ENCODE results near the gene PTGES3L.

The PTGES3L gene

DNA sequence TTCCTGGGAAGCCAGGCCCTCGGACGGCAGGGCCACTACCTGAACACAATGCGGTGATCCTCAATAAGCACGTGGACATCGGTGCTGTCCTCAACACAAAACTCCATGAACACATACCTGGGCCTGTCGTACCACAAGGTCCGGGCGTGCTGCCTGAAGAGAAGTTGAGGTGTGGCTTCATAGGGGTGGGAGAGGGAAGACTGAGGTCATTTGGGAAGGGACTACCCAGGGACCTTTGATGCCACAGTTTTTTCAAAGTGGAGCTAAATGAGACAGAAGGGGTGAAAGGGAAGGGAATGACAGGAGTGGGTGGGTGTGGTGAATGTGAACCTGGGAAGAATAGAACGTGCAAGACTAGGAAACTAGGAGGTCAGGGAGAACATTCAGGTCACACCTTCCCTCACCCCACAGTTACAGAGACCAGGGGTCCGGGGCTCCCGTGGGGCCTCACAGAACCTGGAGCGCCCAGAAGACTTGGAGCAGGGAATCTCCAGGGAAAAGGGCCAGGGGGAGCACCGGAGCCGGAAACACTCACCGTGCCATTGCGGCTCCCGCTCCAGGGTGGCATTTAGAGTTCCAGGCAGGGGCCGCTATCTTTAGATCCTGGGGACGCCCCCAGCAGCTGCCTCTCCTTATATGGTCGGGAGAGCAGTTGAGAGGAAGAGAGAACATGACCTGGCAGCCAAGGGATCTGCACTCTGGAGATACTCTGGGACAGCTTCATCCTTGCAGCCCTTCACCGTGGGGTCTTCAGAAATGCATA, at the start of gene PTGES3L:
Gene PTGES3L, minus strand, starts transcription at position 570 of the 763 bp plus-strand sequence. Its CDS starts 27 bp downstream, at position 543.
- no peak for DNase-seq

DNA sequence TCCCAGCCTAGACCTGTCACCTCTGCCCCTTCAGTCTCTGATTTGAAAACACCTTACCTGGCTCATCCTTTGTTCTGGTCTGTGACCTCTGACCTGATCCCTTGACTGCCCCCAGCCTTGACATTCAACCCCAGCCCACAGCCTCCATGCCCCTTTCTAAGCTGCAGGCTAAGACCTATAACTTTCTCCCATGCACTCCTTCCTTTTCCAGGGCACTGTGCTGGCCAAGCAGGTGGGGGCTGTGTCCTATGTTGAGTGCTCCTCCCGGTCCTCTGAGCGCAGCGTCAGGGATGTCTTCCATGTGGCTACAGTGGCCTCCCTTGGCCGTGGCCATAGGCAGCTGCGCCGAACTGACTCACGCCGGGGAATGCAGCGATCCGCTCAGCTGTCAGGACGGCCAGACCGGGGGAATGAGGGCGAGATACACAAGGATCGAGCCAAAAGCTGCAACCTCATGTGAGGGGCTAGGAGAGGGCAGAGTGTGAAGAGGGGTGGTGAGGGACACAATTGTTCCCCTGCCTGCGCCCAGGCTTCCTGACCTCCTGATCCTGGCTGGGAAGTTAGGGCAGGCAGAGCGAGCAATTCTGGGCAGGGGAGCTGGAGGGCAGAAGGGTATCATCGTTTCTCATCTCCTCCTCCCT, 48.5 kb upstream of the PTGES3L start:
- DNase-seq = no peak

DNA sequence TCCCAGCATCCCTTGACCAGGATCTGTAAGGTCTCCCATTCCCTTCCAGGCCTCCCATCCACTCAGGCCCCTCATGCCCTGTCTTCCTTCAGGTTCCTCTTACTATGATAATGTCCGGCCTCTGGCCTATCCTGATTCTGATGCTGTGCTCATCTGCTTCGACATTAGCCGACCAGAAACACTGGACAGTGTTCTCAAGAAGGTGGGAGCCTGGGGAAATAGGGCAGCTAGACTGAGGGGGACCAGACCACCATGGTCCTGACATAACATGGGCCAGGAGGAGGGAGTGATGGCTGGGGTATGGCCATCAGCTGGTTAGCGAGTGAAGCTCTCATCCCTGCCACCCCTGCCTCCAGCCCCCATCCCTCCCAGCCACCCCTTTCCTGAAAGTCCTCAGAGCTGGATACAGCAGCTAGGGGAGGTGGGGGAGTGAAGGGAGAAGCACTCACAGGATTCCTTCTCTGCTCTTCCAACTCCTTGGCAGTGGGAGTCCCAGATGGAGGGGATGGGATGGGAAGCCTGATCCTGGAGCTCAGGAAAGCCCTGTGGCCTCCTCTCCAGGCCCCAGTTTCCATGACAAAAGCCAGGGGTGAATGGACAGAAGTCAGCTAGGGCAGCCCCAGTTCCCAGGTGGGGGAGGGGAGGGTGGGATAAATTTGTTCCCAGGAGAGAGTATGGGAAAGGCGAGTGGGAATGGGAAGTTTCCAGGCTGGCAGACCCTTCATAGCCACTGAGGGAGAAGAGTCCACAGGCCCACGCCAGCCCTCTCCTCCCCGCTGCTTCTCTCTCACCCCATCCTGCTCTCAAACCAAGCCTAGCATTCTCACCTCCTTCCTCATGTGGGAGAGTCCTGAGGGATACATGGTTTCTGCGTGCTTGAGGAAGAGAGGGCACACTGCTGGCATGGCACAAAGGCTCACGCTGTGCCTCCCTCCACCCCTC, 47.5 kb upstream of the PTGES3L start:
- no peak for DNase-seq

DNA sequence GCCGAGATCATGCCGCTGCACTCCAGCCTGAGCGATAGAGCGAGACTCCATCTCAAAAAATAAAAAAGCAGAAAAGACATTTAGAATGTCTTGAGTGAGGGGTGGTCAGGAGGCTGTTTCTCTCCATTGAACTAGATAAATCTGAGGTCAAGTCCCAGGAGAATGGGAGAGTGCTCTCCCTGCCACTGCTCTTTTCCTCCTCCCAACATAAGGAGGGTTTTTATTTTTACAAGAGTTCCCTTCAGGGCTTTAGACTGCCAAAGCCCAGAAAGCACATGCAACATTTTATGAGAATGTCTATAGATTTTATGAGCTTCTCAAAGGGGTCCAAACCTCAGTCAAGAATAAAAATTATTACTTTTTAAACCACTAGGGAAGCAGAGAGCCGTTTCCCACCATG, 46.7 kb upstream of the PTGES3L start:
- no peak for DNase-seq

DNA sequence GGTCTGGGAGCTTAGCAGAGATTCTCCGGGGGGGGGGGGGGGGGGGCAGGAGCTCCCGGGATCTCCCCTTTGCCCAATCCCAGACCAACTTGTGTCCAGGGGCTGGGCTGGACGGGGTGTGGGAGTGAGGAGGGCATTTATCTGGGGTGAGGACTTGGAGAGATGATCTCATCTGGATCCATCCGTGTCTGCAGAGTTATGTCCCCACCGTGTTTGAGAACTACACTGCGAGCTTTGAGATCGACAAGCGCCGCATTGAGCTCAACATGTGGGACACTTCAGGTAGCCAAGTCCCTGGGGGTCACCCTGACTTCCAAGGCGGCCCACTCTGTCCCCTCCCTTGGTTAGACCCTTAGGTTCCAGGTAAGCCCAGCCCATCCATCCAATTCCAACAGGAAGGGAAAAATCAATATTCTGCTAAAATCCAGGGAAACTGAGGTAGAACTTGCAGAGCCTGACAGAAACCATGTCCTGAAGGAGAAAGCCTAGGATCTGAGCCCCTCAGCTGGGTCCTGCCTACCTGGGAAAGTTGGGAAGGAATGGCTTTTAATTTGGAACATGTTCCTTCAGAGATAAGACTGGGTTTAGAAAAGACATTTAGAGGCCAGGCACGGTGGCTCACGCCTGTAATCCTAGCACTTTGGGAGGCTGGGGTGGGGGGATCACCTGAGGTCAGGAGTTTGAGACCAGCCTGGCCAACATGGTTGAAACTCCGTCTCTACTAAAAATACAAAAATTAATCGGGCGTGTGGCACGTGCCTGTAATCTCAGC, 46.1 kb upstream of the PTGES3L start:
- DNase-seq = no peak

DNA sequence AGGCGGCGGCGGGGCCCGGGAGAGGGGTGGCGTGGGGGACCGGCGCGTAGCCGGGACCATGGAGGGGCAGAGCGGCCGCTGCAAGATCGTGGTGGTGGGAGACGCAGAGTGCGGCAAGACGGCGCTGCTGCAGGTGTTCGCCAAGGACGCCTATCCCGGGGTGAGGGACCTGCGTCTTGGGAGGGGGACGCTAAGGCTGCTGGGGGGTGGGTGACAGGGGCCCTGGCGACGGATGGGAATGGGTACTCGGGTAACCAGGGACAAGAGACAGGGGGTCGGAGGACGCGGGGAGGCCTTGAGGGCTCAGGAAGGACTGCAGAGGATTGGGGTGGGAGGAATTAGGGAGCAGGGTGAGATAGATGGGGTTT, 45.4 kb upstream of the PTGES3L start:
- no peak for DNase-seq

DNA sequence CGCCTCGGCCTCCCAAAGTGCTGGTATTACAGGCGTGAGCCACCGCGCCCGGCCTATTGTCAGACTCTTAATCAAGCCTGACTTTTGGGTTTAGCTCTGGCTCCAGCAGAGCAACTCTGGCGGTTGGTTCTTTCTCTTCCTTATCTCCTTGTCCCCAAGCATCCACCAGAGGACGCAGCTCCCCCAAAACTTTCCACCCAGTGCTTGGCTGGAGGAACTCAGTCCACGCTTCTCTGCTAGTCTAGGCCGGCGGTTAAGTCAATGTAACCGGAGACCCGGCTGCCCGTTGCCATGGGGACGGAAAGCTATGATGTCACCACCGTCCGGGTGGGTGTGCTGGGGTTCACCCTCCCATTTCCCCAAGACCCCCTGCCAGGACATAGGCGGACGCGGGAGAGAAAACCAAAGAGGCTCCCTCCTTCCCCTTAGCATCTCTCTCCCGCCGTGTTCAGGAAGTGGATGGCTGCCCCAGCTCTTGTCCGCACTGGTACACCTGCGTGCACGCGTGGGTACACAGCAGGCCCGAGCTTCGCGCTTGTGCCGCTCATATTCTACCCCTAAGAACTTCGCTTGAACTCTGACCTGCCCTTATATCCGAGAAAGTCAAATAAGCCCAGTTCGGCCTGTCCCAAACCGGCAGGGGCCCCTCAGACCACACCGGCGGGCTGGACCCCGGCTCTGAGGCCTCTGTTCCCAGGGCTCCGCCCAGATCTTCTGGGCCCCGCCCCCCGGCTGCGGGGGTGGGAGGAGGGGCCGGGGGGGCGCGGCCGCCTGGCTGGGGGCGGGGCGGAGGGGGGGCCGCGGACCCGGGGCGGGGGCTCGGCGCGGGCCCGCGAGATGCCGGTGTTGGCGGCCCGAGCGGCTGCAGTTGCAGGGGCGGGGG, 44.8 kb upstream of the PTGES3L start, which contains the start of gene RND2:
Gene RND2, plus strand, starts transcription at position 825 of the 883 bp plus-strand sequence. CDS start 117 bp downstream, outside the sequence.
- DNase-seq = peak; percentile 92

DNA sequence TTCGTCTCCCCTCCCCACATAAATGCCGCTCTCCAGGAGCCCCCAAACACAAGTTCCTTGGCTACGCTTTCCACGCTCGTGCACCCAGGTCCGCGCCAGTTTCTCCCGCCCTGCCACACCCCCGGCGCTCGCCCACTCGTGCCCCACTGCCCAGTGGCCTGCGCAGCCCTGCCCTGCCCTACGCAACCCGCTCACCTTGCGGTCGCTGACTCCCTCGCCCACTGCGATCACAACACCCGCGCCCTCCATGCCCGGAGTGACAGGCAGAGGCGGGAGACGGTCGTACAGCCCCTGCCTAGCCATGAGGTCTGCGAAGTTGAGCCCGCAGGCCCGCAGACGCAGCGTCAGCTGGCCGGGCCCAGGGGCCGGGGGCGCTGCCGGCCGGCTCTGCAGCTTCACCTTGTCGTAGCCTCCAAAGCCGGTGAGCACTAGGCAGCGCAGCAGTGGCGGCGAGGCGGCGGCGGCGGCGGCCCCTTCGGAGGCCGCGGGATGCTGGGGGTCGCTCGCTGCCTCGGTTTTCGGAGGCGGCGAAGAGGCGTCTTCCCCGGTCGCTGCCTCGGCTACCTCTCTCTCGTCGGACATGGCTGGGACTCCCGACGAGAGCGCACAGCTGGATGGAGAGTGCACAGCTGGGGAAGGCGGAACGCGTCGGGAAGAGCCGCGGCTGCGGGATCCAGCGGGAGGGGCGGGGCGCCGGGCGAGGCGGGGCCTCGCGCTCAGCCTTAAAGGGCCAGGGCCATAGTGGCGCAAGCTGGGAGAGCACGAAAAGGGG, 42.0 kb upstream of the PTGES3L start, which contains the start of gene VAT1:
Gene VAT1, minus strand, starts transcription at position 645 of the 772 bp plus-strand sequence. Its CDS starts 63 bp downstream, at position 582.
- peak; percentile 85 for DNase-seq

DNA sequence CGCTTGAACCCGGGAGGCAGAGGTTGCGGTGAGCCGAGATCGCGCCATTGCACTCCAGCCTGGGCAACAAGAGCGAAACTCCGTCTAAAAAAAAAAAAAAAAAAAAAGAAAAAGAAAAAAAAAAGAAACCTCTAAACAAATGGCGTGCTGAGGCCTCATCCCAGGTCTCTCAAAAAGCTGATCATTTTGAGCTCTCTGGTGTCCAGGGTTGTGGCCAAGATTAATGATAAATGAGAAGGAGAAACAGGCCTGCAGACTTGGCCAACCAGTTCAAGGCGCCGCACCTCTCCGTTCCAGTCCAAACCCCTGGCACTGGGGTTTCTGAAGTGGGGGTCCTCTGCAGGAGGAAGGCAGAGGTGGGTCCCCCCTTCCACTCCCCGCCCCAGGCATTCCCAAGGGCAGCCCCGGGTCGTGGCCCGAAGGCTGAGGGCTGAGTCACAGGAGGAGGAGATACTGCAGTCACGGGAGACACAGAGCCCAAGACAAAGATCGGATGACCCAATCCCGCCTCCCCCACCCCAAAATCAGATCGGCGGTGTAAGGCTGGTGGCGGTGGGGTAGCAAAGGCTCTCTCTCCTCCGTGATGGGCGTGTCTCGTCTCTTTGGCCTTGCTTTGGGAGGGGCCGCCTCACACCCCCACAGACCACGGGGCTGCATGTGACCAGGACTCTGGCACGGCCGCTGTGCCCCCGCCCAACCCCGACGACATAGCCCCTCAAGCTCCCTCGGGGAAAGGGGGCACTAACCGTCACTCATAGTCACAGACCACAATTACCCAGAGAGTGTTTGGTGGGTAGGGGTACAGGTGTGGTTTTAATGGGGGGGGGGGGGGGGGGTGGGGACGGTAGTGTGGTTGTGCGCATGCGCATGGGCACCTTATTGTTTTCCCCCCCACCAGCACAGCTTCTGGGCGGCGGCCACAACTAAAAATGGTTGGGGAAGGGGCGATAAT, 41.2 kb upstream of the PTGES3L start:
- DNase-seq = peak; percentile 73

DNA sequence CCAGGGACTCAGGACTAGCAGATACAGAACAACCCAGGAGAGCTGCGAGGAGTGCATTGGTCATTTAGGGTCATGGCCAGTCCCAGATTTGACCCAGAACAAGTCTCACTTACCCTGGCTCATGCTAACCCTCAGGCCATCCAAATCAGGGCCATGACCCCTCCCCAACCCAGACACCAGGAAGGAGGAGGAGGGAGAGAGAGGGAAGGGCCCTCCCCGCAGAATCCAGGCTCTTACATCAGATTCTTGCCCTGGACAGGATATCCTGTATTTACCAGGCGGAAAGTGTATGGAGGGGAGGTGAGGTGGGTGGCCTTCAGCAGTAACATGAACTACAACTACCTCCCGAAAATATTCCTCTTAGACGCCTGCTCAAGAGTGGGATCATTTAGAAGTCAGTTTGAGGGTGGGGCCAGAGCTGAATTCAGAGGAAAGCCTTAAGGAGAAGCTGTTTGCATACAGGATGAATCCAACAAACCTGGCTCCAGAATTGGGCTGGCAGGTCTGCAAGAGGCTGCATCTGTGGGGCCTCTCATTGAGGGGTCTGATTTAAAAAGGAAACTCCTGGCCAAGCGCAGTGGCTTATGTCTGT, 40.2 kb upstream of the PTGES3L start:
- DNase-seq = no peak

DNA sequence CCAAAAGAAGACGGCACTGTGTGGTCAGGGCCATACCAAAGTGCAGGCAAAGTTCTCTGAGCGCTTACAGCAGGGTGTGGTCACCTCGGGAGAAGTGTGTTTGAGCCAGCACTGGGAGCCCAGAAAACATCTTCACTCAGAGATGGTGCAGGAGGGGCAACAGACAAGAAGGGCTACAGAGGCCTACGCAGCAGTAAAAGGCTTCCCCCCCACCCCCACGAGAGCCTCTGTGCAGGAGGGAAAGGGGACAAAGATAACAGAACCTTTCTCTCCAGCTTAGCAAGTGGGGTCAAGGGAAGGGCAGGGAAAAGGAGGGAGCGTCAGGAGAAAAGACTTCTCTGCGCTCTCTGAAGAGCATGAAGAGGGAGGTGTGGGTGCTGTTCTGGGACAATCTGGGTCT, 39.5 kb upstream of the PTGES3L start:
- no peak for DNase-seq

DNA sequence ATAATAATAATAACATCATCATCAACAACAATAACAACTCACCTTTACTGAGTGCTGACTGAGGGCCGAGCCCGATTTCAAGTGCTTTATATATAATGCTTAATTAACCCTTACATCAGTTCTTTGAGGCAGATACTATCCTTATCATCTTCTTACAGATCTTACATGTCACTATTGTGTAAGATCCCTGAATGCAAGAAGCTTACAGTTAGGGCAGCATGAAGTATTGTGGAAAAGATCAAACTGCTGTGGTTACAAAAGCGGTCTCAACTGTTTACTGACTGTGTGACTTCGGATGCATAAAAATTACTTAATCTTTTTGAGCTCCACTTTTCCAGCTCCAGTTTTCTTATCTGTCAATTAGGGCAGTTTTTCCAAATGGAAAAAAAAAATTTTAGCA, 39.1 kb upstream of the PTGES3L start:
- no peak for DNase-seq

DNA sequence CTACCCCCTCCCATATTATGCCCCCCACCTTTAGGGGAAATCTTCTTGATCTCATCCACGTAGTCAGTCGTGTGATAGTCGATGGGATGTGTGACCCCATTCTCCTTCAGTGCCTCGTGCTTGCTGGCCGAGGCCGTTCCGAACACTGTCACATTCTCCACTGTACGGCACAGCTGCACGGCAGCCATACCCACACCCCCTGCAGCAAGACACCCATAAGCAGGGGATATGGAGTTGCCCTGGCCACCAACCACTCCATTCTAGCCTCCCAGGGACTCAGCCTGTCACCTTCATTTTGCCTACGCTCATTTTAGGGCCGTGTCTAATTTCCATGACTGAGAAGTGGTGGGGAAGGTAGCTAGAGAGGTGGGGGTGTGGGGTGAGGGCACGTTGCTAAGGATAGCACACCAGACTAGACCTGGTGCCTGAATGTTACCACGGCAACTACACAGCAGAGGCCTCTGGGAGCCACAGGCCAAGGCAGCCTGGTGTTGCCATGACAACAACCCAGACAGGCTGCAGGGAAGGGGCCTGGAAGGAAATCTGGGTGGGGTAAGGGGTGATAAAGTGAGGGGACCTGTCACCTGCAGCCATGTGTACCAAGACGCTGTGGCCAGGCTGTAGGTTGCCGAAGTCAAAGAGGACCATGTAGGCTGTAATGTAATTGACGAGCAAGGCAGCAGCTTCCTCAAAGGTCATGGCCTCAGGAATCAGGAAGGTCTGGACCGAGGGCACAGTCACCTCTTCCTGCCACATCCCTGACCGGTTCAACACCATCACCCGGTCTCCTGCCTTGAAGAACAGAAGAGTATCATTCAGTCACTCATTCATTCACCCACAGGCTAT, 38.4 kb upstream of the PTGES3L start:
- DNase-seq = no peak

DNA sequence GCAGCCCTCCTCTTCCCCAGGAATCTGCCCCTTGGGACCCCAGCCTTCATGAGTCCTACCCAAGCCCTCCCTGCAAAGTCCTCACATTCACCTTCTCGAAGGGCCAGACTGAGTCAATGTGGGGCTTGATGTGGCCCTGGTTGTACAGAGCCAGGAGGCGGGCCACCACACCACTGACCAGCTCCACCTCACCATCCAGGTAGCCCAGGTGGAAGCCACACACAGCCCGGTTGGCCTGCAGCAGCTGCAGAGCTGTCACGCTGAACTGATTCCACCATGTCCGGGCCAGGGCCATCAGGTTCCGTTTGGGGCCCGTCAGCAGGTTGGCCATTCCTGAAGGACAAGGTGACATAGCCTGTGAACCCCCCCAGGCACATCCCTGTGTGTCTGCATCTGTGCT, 36.3 kb upstream of the PTGES3L start:
- no peak for DNase-seq

DNA sequence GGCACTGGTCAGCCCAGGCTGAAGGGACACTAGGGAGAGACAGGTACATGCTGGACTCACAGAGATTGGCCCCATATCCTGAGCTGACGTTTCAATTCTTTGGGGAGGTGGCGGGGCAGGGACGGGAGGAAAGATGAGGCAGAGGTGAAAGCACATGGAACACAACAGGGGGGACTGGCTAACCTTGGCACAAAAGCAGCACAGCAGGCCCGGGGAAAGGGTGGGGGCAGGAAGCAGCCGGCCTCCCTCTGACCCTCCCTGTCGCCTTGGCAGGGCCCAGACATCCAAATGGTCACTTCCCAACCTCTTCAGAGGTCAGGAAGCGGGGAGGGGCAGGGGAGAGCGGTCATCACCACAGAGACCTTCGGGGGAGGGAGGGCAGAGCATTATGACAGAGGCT, 35.7 kb upstream of the PTGES3L start:
- no peak for DNase-seq

DNA sequence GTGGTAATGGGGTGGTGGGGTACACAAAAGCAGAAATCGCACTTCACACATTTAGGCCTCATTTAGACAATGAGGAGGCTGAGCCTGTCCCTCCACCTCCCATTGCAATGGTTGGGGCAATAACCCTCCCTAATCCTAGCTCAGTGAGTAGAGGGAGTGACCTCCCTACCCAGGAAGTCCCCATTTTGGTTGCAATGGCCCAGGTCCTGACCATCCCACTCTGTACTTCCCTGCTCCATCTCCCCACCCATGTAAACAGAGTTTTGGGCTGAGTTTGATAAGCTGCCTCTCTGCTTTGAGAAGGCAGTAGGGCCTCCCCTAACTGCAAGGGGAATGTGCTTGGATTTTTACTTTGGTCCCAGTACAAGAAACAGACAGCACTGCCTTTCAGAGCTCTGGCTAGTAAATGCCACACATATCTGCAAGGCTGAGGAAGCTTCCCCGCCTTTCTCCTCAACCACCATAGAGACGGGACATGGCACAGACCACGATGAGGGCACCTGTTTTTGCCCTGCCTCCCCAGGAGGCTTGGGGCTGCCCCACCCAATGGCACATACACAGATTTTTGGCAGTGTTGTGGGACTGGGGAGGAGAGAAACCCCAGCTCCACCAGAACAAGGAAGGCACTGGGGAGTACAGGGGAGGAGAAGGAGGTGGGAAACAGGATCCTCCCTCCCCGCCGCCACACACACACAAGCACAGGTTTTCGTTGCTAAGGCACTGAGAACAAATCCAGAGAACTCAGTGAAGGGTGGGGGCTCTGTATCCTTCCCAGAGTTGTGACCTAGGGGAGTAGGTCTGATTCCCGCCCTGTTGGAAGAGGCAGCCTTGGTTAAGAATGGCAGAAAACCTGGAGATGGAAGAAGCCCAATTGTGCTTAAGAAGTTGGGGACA, 35.0 kb upstream of the PTGES3L start:
- DNase-seq = no peak

All from activated CD8-positive, alpha-beta memory T cell treated with anti-CD3 and anti-CD28 coated beads for 24 hours (primary cell).